ENCODE results near the gene ZIC4. TPM values are rescaled to one million over a fixed set of nuclear protein-coding genes. Genes with fewer than 3 reads are reported as not detected.

ZIC4 gene
- total and polyA plus RNA-seq, 9 of the 15 experiments (the other 6 are each of a cell fraction or from before 2014, with no cell fraction given), result not detected

DNA sequence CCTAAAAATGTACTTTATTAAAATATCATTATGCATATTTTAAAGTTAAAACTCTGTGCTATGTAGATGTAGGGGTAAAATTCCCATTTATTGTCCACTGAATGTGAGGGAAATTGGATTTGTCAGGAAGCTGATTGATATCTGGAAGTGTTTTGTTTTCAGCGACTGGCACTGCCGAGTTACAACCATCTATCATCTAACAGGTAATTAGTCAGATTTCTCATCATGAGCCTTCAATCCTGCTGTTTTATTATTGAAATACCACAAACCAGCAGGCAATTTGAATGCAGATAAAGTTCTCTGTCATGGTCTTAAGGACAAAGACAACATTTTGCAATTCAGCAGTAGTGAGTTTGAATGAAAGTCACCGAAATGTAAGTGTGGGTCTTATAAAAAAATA lies 43.3 kb upstream of the ZIC4 start (continued):
- TF ChIP-seq MBD2 (IDR thresholded peaks at IDR 0.05; ENCODE audit: borderline replicate concordance, low read depth), result no peak
- TF ChIP-seq SLC30A9 (CRISPR knock-in tag; IDR thresholded peaks at IDR 0.05), result no peak
- no peak for TF ChIP-seq SMARCE1 (IDR thresholded peaks at IDR 0.05)
- TF ChIP-seq ZNF507 (tag; conservative IDR thresholded peaks at IDR 0.05), result no peak
- TF ChIP-seq ZNF57 (CRISPR knock-in tag; IDR thresholded peaks at IDR 0.05), result no peak
- no peak for TF ChIP-seq KHSRP (IDR thresholded peaks at IDR 0.05)

DNA sequence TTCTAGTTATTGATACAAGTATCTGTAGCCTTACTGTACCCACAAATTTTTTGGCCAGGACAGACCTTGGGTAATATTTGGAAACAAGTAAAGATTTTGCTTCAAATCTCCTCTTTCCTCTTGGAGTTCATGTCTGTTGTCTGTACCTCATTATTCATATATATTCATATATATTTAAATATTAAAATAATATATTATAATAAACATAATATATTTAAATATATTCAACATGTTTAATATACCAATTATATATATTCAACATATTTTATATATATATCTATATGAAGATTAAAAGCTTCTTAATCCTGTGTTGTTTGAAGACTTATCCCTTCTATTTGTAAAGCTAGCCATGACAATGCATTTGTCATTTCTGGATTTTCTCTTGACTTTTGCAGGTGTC lies 40.9 kb upstream of the ZIC4 start:
- CTCF ChIA-PET (ENCODE audit: low intra/inter-chr PET ratio), result no interaction called here
- no TSS peak for BruUV-seq (replicated peaks)
- FAIRE-seq, result no peak
- TF ChIP-seq CHD4 (IDR thresholded peaks at IDR 0.05; ENCODE audit: insufficient read depth, insufficient replicate concordance, low read depth, low read length, poor library complexity, severe bottlenecking), result no peak
- no peak for TF ChIP-seq ZNF121 (CRISPR knock-in tag; conservative IDR thresholded peaks at IDR 0.05)
- no peak for TF ChIP-seq LARP7 (IDR thresholded peaks at IDR 0.05)
- TF ChIP-seq, protein P1, sequence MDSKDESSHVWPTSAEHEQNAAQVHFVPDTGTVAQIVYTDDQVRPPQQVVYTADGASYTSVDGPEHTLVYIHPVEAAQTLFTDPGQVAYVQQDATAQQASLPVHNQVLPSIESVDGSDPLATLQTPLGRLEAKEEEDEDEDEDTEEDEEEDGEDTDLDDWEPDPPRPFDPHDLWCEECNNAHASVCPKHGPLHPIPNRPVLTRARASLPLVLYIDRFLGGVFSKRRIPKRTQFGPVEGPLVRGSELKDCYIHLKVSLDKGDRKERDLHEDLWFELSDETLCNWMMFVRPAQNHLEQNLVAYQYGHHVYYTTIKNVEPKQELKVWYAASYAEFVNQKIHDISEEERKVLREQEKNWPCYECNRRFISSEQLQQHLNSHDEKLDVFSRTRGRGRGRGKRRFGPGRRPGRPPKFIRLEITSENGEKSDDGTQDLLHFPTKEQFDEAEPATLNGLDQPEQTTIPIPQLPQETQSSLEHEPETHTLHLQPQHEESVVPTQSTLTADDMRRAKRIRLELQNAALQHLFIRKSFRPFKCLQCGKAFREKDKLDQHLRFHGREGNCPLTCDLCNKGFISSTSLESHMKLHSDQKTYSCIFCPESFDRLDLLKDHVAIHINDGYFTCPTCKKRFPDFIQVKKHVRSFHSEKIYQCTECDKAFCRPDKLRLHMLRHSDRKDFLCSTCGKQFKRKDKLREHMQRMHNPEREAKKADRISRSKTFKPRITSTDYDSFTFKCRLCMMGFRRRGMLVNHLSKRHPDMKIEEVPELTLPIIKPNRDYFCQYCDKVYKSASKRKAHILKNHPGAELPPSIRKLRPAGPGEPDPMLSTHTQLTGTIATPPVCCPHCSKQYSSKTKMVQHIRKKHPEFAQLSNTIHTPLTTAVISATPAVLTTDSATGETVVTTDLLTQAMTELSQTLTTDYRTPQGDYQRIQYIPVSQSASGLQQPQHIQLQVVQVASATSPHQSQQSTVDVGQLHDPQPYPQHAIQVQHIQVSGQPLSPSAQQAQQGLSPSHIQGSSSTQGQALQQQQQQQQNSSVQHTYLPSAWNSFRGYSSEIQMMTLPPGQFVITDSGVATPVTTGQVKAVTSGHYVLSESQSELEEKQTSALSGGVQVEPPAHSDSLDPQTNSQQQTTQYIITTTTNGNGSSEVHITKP (IDR thresholded peaks at IDR 0.05; ENCODE audit: partially characterized antibody), result no peak
- no peak for TF ChIP-seq ZNF75A (CRISPR knock-in tag; IDR thresholded peaks at IDR 0.05)
- TF ChIP-seq, protein P2, sequence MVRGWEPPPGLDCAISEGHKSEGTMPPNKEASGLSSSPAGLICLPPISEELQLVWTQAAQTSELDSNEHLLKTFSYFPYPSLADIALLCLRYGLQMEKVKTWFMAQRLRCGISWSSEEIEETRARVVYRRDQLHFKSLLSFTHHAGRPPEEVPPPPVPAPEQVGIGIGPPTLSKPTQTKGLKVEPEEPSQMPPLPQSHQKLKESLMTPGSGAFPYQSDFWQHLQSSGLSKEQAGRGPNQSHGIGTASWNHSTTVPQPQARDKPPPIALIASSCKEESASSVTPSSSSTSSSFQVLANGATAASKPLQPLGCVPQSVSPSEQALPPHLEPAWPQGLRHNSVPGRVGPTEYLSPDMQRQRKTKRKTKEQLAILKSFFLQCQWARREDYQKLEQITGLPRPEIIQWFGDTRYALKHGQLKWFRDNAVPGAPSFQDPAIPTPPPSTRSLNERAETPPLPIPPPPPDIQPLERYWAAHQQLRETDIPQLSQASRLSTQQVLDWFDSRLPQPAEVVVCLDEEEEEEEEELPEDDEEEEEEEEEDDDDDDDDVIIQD (CRISPR knock-in tag; IDR thresholded peaks at IDR 0.05), result no peak
- no peak for TF ChIP-seq HMGN3 (IDR thresholded peaks at IDR 0.05; ENCODE audit: borderline replicate concordance, extremely low read depth, insufficient read length, low read depth, low read length)
- TF ChIP-seq, protein P3, sequence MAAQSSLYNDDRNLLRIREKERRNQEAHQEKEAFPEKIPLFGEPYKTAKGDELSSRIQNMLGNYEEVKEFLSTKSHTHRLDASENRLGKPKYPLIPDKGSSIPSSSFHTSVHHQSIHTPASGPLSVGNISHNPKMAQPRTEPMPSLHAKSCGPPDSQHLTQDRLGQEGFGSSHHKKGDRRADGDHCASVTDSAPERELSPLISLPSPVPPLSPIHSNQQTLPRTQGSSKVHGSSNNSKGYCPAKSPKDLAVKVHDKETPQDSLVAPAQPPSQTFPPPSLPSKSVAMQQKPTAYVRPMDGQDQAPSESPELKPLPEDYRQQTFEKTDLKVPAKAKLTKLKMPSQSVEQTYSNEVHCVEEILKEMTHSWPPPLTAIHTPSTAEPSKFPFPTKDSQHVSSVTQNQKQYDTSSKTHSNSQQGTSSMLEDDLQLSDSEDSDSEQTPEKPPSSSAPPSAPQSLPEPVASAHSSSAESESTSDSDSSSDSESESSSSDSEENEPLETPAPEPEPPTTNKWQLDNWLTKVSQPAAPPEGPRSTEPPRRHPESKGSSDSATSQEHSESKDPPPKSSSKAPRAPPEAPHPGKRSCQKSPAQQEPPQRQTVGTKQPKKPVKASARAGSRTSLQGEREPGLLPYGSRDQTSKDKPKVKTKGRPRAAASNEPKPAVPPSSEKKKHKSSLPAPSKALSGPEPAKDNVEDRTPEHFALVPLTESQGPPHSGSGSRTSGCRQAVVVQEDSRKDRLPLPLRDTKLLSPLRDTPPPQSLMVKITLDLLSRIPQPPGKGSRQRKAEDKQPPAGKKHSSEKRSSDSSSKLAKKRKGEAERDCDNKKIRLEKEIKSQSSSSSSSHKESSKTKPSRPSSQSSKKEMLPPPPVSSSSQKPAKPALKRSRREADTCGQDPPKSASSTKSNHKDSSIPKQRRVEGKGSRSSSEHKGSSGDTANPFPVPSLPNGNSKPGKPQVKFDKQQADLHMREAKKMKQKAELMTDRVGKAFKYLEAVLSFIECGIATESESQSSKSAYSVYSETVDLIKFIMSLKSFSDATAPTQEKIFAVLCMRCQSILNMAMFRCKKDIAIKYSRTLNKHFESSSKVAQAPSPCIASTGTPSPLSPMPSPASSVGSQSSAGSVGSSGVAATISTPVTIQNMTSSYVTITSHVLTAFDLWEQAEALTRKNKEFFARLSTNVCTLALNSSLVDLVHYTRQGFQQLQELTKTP (IDR thresholded peaks at IDR 0.05; ENCODE audit: low read depth in 1 of 2, partially characterized antibody in 2 of 2), result no peak

More for the DNA sequence above, 40.9 kb upstream of the ZIC4 start:
- POLR2A ChIA-PET, result no interaction called here
- Histone ChIP-seq H3K4me1 (replicated peaks in 1 of 2; ENCODE audit: control insufficient read depth in 2 of 2, insufficient read depth in 2 of 2, low read length in 2 of 2) (no peaks in the 10 kb centered on the region), H4K20me1 (replicated peaks; ENCODE audit: control insufficient read depth, insufficient read depth, low read length) (no peaks in the 10 kb centered on the region), H3K79me2 (ENCODE audit: control insufficient read depth, insufficient read depth, low read length) (no peaks in the 10 kb centered on the region), H2AFZ (ENCODE audit: low read depth, low read length) (no peak overlapping the region), H3K9me3 (replicated peaks; ENCODE audit: control insufficient read depth, insufficient read depth, low read depth, low read length) (no peaks in the 10 kb centered on the region), H3K4me2 (ENCODE audit: insufficient read depth, low read length) (no peak overlapping the region), H3K36me3 (ENCODE audit: control insufficient read depth, insufficient read depth, low read length) (no peaks in the 10 kb centered on the region), H3K9ac (ENCODE audit: insufficient read depth in 1 of 2, low read depth in 2 of 2, low read length in 2 of 2) (no peak overlapping the region), H3K4me3 (no peak overlapping the region), H3K27me3 (ENCODE audit: control insufficient read depth in 2 of 2, insufficient read depth in 2 of 2, low read length in 2 of 2) (no peaks in the 10 kb centered on the region), H3K9me1 (ENCODE audit: control insufficient read depth, insufficient read depth, low read length) (no peaks in the 10 kb centered on the region), H3K27ac (ENCODE audit: extremely low read depth, low read depth, low read length) (no peak overlapping the region)
- ATAC-seq (no peak), DNase-seq (ENCODE audit: extremely low read depth in 1 of 4, low spot score in 3 of 4) (no peak)
- intact Hi-C loops (cut with micrococcal nuclease) (no loop called here), in situ Hi-C loops (cut with MboI) (no loop called here)

Measured in K562 (cell line).